GM18505 (cell line): ENCODE results near the gene SOBP.
"Not testable (repeated sequence)": the region's sequence is repeated elsewhere in the genome, so short reads cannot be mapped to it uniquely, and the experiment has no call there.

ENCODE experiments used
- ATAC-seq: cut with Tn5 transposase; IDR thresholded peaks from one replicate; pipeline ENCODE4 v1.9.1; 2021; ENCODE audit not compliant: unreplicated experiment
- POLR2A ChIP-seq: IDR thresholded peaks from 4 replicates; pipeline ENCODE4 v1.6.1; 2011; ENCODE audit warnings: borderline replicate concordance; ENCODE audit not compliant: insufficient read depth, insufficient read length; ENCODE audit errors: extremely low read depth

SOBP gene

GRCh38 chr6:107473660-107474059, 16.3 kb upstream of the SOBP start:
- no peak for ATAC-seq
- no peak for TF ChIP-seq POLR2A

DNA sequence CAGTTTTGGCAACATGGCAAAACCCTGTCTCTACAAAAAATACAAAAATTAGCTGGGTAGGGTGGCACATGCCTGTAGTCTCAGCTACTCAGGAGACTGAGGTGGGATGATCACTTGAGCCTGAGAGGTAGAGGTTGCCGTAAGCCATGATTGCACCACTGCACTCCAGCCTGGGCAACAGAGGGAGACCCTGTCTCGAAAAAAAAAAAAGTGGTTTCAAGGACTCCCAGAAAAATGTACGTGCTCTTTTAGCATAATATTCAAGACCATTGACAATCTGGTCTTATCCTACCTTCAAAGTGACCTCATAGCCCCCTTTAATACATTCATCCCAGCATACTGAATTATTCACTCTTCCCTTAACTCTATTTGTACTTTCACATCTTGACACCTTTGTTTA, 14.6 kb upstream of the SOBP start:
- ATAC-seq, result not testable (repeated sequence)

- not testable (repeated sequence) for ATAC-seq
Observed at GRCh38 chr6:107475826-107476225, 14.1 kb upstream of the SOBP start.

DNA sequence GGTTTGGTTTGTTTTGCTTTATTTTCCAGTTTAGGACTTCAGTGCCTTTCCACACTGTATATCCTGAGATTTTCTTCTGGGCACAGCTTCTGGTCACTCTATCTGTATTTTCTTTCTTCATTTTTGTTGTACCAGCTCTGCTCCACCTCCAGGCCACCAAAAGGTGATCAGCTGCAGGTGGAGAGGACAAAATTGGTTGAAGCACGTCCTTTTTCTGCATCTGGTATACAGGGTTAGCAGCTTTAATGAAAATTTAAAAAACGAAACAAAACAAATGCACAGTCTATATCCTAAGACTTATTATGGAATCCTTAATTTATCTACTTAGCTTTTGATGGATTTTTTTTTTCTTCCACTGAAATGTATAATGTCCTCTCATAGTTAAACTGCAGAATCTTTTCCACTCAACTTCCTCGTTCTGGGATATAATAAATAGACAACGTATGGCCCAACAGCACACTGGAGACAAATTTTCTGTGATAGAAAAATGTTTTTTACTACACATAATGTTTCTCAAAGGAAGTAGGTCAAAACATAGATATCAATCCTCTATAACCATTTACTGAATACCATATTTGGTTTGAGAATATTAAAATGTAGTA, 10.7 kb upstream of the SOBP start:
- TF ChIP-seq POLR2A, result no peak
- ATAC-seq, result no peak

DNA sequence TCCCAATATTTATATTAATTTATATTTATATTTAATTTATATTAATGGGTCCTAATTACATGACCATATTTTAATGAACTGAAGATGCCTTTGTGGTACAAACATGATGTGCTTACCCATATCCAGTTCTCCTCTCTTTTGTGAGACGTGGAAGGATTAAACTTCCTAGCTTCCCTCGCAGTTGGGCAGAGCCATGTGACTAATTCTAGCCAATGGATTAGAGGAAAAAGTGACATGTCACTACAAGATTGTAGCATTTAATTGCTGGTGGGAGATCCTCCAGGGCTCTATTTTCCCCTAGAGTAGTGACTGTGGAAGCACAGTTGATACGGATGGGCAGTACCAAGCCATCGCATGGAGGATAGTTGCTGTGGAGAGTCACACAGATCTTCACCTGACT, 4.8 kb upstream of the SOBP start:
- ATAC-seq, result no peak
- no peak for TF ChIP-seq POLR2A

DNA sequence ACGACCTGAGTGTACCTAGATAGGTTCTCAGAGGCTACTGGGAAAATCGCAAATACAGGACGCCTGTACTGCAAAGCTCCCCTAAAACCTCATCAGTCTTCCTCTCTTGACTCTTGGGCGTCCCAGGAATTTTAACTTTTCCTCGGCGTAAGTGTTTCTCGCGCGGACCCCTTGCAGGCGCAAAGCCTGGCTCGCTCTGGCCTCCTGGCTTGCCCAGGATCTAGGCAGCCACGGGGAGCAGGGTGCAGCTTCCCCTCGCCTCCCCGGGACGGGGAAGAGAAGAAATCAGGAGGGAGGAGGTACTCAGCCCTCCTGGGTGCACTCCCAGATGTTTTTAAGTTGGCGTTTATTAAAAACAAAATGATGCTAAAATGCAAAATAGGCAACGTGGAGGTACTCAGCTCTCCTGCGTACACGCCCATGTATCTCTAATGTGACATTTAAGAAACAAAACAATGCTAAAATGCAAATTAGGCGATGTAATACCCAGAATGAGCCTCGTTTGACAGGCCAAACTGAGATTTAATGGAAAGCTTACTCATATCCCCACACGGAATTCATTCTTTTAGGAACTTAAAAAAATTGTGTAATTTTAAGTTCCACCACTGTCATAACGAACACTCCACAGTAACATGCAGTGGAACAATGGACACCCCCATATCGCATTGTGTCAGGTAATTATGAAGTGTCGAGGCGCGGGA, 1.6 kb upstream of the SOBP start:
- TF ChIP-seq POLR2A, result no peak
- ATAC-seq, result no peak

DNA sequence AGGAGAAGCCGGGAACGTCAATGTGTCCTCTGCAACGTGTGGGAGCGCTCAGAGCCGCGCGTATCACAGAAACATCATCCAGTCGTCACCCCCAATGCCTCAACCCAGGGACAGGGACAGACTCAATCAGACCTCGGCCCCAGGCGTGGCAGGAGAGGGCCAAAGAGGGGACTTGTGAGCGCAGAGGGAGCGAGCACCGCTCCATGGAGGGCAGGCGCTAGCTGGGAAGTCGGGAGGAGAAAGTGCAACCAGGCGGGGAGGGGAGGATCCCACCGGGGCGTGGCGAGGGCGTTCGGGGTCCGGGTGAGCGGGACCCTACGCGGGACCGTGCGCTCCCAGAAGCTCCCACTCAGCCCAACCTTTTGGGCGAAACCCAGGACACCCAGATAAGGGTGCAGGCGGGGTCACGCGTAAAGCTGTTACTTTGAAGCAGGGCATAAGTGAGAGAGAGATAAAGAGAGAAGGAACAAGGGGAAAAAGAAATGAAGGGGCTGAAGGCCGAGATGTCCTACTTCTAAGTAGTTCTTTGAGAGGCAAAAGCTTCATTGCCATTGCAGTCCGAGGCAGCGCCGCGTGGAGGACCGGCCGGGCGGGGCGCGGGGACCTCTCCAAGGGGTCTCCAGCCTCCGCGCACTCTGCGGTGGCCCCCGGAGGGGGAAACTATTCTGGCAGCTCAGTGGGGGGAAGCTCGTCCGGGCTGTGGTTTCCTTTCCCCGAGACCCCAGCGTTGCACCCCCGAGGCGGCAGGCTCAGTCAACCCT, 862 bp upstream of the SOBP start:
- no peak for ATAC-seq
- TF ChIP-seq POLR2A, result no peak

GRCh38 chr6:107490566-107491137, 735 bp downstream of the SOBP start:
- no peak for ATAC-seq
- no peak for TF ChIP-seq POLR2A

DNA sequence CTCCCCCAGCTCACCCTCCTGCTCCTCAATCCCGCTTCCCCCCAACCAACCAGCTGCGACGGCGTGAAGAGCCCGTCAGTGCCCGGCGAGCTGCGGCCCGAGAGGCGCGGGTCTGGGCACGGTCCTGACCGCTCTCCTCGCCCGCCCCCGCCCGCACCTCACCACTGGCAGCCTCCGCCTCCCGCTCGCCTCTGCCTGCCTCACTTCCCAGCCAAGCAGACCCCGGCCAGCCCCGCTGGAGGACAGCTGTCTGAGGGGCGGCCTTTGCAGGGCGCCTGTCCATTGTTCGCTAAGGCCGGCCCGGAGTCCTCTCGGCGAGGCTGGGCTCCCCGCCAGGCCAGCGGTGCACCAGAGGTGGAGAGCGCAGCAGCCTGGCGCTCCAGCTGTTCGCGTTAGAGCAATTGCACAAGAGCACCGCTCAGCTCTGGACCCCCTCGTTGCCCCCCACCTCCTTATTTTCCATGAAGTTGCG, 1.3 kb downstream of the SOBP start:
- no peak for TF ChIP-seq POLR2A
- ATAC-seq, result no peak

GRCh38 chr6:107491760-107492660, 2.1 kb downstream of the SOBP start:
- no peak for TF ChIP-seq POLR2A
- no peak for ATAC-seq

- no peak for ATAC-seq
- TF ChIP-seq POLR2A, result no peak
Observed at GRCh38 chr6:107493158-107494057, 3.5 kb downstream of the SOBP start.

- TF ChIP-seq POLR2A, result no peak
- ATAC-seq, result no peak
Observed at GRCh38 chr6:107495196-107495643, 5.3 kb downstream of the SOBP start.
